NCI-H446 (cell line): Measurements from ENCODE around the gene CD83.
A peak's percentile ranks its signal among the peaks of the same experiment; 100 is the strongest.
"Not testable (repeated sequence)": the region's sequence is repeated elsewhere in the genome, so short reads cannot be mapped to it uniquely, and the experiment has no call there.

Source experiments
- DNase-seq, 2 experiments: peaks; one replicate each; lab custom pipeline; 2025; lab: John Stamatoyannopoulos, UW

CD83 gene

GRCh38 chr6:14117158-14118090, at the start of gene CD83:
Gene CD83 (plus strand): TSS chr6:14117772. CDS start chr6:14117812, 40 bp downstream.
- peak; percentile 2 to 62 for DNase-seq

- DNase-seq, result no peak
Observed at GRCh38 chr6:14068133-14068532, 49.4 kb upstream of the CD83 start.

- no peak for DNase-seq
Observed at GRCh38 chr6:14068623-14069022, 48.9 kb upstream of the CD83 start.

- DNase-seq, result no peak
Observed at GRCh38 chr6:14070457-14070856, 47.1 kb upstream of the CD83 start.

- no peak for DNase-seq
Observed at GRCh38 chr6:14072084-14072483, 45.5 kb upstream of the CD83 start.

- not testable (repeated sequence) for DNase-seq
Observed at GRCh38 chr6:14073561-14074354, 43.8 kb upstream of the CD83 start.

- DNase-seq, result no peak
Observed at GRCh38 chr6:14074476-14075094, 43.0 kb upstream of the CD83 start.

- peak in 1 of 2 experiments; percentile 8 for DNase-seq
Observed at GRCh38 chr6:14075095-14075503, 42.5 kb upstream of the CD83 start.

- no peak for DNase-seq
Observed at GRCh38 chr6:14077193-14077867, 40.2 kb upstream of the CD83 start.

- peak in 1 of 2 experiments; percentile 18 for DNase-seq
Observed at GRCh38 chr6:14079433-14079832, 38.1 kb upstream of the CD83 start.

- no peak for DNase-seq
Observed at GRCh38 chr6:14079971-14080370, 37.6 kb upstream of the CD83 start.

- DNase-seq, result no peak
Observed at GRCh38 chr6:14081126-14081525, 36.4 kb upstream of the CD83 start.

- no peak for DNase-seq
Observed at GRCh38 chr6:14082771-14083170, 34.8 kb upstream of the CD83 start.

- DNase-seq, result no peak
Observed at GRCh38 chr6:14083262-14083661, 34.3 kb upstream of the CD83 start.

- no peak for DNase-seq
Observed at GRCh38 chr6:14083751-14084150, 33.8 kb upstream of the CD83 start.

- DNase-seq, result no peak
Observed at GRCh38 chr6:14084388-14084787, 33.2 kb upstream of the CD83 start.

GRCh38 chr6:14085176-14085787, 32.3 kb upstream of the CD83 start:
- DNase-seq, result no peak

GRCh38 chr6:14086701-14087100, 30.9 kb upstream of the CD83 start:
- no peak for DNase-seq

- DNase-seq, result no peak
Observed at GRCh38 chr6:14088600-14089192, 28.9 kb upstream of the CD83 start.

- no peak for DNase-seq
Observed at GRCh38 chr6:14089224-14089623, 28.3 kb upstream of the CD83 start.
